ENCODE data around the gene GSG1L. TPM values are rescaled to one million over a fixed set of nuclear protein-coding genes. Genes with fewer than 3 reads are reported as not detected.

Gene GSG1L
- total and polyA plus RNA-seq, 2 of the 13 experiments (the other 11 are each of a cell fraction or from before 2014, with no cell fraction given): not detected

DNA sequence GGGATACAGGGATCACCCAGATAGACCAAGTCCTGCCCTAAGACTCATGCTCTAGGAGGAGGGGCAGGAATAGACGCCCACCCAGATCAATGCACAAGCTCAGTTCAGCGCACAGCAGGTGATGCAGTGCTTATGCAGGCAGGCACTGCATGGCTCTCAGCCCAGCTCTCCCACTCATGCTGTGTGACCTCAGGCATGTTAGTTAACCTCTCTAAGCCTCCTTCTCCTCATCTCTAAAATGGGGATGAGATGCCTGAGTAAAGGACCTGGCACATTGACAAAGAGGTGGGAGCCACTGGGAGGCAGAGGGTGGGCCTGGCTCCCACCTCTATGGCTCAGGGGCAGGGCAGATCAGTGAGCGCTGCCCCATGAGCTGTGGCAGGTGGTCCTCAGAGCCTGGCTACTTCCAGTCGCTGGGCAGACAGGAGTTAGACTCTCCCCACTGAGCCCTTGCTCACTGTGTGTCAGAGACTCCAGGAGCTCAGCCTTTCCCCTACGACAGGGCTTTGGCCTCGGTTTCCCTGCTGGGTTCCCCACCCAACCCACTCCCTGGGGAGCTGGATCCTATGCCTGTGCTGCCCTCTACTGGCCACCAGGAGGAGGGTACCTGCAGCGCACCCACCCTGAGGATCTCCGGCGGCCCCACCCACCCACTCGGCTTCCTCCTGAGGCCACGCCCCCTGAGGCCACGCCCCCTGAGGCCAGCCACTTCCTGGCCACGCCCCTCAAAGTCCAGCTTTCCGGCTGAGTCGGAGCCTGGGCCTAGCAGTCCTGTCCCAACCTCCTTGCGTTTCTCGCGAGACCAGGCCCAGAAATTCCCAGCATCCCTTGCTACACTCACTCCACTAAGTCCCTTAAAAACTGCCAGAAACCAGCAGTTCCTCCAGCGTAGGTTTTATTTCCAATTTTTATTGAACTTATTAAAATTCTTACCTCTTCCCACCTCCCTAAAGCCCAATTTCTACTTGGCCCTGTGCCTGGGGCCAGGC lies 196.1 kb downstream of the GSG1L start (continued):
- TF ChIP-seq, protein P1, sequence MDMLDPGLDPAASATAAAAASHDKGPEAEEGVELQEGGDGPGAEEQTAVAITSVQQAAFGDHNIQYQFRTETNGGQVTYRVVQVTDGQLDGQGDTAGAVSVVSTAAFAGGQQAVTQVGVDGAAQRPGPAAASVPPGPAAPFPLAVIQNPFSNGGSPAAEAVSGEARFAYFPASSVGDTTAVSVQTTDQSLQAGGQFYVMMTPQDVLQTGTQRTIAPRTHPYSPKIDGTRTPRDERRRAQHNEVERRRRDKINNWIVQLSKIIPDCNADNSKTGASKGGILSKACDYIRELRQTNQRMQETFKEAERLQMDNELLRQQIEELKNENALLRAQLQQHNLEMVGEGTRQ (IDR thresholded peaks at IDR 0.05; ENCODE audit: low read depth, low read length): no peak
- TF ChIP-seq, protein P1 (CRISPR knock-in tag; IDR thresholded peaks at IDR 0.05; ENCODE audit: borderline replicate concordance): no peak
- TF ChIP-seq, protein P2, sequence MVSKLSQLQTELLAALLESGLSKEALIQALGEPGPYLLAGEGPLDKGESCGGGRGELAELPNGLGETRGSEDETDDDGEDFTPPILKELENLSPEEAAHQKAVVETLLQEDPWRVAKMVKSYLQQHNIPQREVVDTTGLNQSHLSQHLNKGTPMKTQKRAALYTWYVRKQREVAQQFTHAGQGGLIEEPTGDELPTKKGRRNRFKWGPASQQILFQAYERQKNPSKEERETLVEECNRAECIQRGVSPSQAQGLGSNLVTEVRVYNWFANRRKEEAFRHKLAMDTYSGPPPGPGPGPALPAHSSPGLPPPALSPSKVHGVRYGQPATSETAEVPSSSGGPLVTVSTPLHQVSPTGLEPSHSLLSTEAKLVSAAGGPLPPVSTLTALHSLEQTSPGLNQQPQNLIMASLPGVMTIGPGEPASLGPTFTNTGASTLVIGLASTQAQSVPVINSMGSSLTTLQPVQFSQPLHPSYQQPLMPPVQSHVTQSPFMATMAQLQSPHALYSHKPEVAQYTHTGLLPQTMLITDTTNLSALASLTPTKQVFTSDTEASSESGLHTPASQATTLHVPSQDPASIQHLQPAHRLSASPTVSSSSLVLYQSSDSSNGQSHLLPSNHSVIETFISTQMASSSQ (IDR thresholded peaks at IDR 0.05; ENCODE audit: low read depth): no peak
- TF ChIP-seq, protein P2 (CRISPR knock-in tag; IDR thresholded peaks at IDR 0.05; ENCODE audit: borderline replicate concordance): no peak
- TF ChIP-seq EZH2 (conservative IDR thresholded peaks at IDR 0.05; ENCODE audit: low read depth, low read length) (no peak), ZNF143 (CRISPR knock-in tag; IDR thresholded peaks at IDR 0.05) (peak; percentile 79), ZNF563 (CRISPR knock-in tag; IDR thresholded peaks at IDR 0.05) (no peak), STAG1 (CRISPR knock-in tag; IDR thresholded peaks at IDR 0.05) (peak; percentile 78), TEAD3 (CRISPR knock-in tag; optimal IDR thresholded peaks at IDR 0.05; ENCODE audit: borderline replicate concordance) (no peak), SP1 (IDR thresholded peaks at IDR 0.05) (no peak), SP1 (CRISPR knock-in tag; IDR thresholded peaks at IDR 0.05) (peak; percentile 92), SSRP1 (CRISPR knock-in tag; IDR thresholded peaks at IDR 0.05) (no peak), ZNF747 (CRISPR knock-in tag; IDR thresholded peaks at IDR 0.05; ENCODE audit: borderline replicate concordance) (no peak), ZNF138 (CRISPR knock-in tag; IDR thresholded peaks at IDR 0.05; ENCODE audit: low read depth) (no peak)
- TF ChIP-seq, protein P3, sequence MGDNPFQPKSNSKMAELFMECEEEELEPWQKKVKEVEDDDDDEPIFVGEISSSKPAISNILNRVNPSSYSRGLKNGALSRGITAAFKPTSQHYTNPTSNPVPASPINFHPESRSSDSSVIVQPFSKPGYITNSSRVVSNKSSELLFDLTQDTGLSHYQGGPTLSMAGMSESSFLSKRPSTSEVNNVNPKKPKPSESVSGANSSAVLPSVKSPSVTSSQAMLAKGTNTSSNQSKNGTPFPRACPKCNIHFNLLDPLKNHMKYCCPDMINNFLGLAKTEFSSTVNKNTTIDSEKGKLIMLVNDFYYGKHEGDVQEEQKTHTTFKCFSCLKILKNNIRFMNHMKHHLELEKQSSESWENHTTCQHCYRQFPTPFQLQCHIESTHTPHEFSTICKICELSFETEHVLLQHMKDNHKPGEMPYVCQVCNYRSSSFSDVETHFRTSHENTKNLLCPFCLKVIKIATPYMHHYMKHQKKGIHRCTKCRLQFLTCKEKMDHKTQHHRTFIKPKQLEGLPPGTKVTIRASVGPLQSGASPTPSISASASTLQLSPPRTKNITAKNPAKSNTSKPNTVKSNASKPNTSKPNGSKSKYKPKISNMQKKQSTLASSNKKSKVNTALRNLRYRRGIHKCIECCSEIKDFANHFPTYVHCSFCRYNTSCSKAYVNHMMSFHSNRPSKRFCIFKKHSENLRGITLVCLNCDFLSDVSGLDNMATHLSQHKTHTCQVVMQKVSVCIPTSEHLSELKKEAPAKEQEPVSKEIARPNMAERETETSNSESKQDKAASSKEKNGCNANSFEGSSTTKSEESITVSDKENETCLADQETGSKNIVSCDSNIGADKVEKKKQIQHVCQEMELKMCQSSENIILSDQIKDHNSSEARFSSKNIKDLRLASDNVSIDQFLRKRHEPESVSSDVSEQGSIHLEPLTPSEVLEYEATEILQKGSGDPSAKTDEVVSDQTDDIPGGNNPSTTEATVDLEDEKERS (CRISPR knock-in tag; IDR thresholded peaks at IDR 0.05): no peak
- TF ChIP-seq, protein P4, sequence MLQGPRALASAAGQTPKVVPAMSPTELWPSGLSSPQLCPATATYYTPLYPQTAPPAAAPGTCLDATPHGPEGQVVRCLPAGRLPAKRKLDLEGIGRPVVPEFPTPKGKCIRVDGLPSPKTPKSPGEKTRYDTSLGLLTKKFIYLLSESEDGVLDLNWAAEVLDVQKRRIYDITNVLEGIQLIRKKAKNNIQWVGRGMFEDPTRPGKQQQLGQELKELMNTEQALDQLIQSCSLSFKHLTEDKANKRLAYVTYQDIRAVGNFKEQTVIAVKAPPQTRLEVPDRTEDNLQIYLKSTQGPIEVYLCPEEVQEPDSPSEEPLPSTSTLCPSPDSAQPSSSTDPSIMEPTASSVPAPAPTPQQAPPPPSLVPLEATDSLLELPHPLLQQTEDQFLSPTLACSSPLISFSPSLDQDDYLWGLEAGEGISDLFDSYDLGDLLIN (CRISPR knock-in tag; IDR thresholded peaks at IDR 0.05; ENCODE audit: borderline replicate concordance): no peak
- TF ChIP-seq, protein P5, sequence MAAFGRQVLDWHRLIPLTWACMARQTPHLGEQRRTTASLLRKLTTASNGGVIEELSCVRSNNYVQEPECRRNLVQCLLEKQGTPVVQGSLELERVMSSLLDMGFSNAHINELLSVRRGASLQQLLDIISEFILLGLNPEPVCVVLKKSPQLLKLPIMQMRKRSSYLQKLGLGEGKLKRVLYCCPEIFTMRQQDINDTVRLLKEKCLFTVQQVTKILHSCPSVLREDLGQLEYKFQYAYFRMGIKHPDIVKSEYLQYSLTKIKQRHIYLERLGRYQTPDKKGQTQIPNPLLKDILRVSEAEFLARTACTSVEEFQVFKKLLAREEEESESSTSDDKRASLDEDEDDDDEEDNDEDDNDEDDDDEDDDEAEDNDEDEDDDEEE (CRISPR knock-in tag; IDR thresholded peaks at IDR 0.05): no peak

All from HepG2 (cell line).